GM18502 (cell line): ENCODE results near the gene ZNF224.

ENCODE experiments used
- ATAC-seq: cut with Tn5 transposase; IDR thresholded peaks from one replicate; pipeline ENCODE4 v1.9.1; 2021; ENCODE audit warnings: mild to moderate bottlenecking; ENCODE audit not compliant: unreplicated experiment, poor library complexity

The ZNF224 gene

DNA sequence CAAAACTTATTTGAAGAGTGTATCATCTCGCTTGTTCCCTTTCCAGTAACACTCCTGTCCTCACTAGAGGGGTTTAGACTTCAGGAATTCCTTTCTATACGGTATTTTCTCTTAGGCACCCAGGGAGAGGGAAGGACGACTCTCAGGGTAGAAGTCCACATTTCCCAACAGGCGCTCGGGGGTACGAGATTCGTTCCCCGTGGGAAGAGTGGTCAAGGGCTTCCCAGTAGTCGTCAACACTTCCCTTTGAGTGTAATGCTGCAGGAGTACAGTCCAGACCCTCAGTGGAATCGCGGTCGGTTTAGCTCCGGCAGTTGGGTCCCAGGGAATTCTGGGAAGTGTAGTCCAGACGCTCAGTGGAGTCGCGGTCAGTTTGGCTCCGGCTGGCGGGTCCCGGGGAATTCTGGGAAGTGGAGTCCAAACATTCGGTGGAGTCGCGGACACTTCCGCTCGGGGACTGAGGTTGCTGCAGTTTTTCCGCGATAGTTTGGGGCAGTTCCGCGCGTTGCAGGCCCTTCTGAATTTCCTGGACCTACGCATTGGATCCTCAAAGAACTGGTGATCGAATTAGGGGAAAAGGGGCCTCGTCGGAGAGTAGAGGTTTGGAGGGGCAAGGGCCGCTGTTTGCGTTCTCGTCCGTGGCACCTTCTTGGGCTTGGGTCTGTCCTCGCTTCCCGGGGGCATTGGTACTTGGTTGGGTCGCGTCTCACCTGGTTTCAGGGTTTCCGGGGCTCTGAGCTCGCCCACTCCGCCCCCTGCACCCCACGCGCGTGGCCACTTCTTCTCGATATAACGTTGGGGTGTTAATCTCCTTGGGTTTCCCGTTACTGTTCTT is at the start of gene ZNF224:
Gene ZNF224 (plus strand): TSS at position 431 of the 835 bp plus-strand sequence. CDS start 3,513 bp downstream, outside the sequence.
- peak; percentile 86 for ATAC-seq

DNA sequence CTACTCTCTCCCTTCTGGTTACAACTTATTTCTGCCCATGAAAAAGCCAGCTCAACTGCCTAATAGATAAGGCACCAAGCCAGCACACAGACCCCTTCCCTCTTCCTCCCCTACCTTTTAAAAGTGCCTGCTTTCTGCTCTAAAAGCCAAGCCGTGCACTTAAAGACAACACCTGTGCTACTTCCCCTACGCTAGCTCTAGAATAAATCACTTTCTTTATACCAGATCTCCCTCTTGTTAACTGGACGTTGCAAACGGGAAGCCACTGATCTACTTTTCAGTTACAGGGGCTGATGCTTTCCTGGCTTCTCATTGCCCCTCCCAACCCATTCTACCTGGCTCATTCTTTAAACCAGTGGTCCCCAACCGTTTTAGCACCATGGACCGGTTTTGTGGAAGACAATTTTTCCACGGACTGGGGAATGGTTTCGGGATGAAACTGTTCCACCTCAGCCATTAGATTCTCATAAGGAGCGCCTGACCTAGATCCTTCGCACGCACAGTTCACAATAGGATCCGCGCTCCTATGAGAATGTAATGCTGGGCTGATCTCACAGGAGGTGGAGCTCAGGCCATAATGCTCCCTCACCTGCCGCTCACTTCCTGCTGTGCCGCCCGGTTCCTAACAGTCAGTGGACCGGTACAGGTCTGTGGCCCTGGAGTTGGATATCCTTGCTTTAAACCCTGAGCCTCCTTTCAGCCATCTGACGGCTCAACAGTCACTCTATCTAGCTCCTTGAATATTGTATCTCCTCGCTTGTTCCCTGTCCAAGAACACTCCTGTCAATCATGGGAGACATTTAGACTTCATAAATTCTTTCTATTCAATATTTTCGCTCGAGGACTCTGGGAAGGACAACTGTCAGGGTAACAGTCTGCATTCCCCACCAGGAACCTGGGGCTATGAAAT is 43.2 kb upstream of the ZNF224 start:
- ATAC-seq = peak; percentile 40

DNA sequence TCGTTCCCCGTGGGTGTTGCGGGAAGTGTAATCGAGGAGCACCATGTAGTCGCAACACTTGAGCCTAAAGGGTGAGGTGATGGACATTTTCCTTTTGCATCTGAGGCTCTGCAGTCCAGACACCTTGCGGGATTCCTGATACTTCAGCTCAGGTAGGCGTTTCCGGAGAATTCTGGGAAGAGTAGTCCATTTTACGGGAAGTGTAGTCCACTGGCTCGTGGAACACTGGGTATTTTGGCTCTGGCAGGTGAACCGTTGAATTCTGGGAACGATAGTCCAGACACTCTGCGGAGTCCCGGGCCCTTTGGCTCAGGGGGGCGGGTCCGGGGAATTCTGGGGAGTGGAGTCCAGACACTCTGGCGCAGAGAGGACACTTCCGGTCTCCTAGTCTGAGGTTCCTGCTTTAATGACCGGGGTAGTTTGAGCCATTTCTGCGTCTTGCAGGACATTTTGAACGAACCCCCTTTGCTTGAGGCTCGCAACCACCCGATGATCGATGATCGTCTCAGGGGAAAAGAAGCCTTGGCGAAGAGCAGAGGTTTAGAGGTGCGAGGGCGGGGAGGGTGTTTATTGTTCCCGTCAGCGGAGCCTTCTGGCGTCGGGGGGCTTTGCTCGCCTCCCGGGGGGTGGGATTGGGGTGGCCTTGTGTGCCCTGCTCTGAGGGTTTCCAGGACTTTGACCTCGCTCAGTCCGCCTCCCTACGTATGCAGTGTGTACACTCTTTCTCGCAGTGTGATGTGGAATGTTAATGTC is 42.3 kb upstream of the ZNF224 start, which contains the start of gene ZNF223:
Gene ZNF223 (plus strand): TSS at position 387 of the 753 bp plus-strand sequence. CDS start 3,141 bp downstream, outside the sequence.
- peak; percentile 83 for ATAC-seq

DNA sequence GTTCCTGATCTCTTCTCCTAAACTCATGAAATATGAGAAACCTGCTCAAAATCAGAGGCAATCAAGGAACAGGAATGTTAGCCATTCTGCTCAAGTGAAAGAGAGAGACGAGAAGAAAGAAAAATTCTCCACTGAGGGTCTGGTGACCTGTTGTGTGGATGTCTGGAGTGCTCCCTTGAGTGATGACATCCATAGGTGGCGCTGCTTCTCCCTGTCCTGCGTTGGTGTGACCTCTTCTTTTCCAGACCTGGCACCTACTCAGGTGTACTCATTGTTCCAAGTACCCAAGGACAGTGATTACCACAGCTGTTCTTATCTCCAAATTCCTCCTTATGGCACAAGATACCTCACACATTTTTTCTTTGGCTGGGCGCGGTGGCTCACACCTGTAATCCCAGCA is 38.3 kb upstream of the ZNF224 start:
- no peak for ATAC-seq

DNA sequence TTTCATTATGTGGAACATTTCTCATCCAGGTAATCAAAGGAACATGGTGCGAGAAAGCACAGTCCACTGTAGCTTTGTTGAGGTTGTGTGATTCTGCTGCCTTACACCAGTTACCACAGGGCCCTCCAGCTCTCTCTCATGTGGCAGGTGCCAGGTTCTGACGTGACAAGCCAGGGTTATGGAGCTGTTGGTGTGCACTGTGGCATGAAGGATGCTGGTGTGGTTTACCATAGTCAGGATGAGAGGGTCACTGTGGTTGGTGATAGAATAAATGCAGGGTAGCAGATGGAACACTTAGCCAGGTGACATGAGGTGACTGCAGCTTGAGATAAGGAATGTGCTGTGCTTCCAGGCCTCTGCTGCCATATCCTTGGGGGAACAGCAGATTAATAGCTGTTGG is 34.9 kb upstream of the ZNF224 start:
- no peak for ATAC-seq

DNA sequence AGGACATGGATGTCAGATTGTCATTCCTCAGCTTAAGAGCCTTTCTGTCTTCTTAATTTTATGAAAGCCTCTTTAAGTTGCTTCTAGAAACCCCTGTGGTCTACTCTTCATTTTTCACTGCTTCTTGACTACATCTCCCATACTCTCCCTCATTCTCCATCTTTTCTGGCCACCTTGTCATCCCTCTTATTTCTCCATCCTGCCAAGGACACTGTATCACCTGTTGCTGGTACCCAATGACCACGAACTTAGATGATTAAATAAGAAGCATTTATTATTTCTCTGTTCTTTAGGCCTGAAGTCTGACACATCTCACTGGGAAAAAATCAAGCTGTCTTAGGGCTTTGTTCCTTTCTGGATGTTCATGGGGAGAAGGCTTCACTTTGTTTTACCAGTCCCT is 33.1 kb upstream of the ZNF224 start:
- ATAC-seq = no peak

DNA sequence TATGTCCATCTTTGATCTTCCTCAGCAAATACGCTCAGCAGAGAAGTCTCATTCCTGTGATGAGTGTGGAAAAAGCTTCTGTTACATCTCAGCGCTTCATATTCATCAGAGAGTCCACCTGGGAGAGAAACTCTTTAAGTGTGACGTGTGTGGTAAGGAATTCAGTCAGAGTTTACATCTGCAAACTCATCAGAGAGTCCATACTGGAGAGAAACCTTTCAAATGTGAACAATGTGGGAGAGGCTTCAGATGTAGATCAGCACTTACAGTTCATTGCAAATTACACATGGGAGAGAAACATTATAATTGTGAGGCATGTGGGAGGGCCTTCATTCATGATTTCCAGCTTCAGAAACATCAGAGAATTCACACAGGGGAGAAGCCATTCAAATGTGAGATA is 27.9 kb upstream of the ZNF224 start:
- no peak for ATAC-seq

DNA sequence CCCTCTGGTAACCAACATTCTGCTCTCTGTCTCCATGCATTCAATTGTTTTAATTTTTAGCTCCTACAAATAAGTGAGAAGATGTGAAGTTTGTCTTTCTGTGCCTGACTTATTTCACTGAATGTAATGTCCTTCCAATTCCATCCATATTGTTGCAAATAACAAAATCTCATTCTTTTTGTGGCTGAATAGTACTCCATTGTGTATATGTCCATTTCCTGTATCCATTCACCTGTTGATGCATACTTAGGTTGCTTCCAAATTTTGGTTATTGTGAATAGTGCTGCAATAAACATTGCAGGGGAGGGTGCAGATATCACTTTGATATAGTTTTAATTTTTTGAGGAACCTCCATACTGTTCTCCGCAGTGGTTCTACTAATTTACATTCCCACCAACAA is 24.7 kb upstream of the ZNF224 start:
- ATAC-seq = no peak

DNA sequence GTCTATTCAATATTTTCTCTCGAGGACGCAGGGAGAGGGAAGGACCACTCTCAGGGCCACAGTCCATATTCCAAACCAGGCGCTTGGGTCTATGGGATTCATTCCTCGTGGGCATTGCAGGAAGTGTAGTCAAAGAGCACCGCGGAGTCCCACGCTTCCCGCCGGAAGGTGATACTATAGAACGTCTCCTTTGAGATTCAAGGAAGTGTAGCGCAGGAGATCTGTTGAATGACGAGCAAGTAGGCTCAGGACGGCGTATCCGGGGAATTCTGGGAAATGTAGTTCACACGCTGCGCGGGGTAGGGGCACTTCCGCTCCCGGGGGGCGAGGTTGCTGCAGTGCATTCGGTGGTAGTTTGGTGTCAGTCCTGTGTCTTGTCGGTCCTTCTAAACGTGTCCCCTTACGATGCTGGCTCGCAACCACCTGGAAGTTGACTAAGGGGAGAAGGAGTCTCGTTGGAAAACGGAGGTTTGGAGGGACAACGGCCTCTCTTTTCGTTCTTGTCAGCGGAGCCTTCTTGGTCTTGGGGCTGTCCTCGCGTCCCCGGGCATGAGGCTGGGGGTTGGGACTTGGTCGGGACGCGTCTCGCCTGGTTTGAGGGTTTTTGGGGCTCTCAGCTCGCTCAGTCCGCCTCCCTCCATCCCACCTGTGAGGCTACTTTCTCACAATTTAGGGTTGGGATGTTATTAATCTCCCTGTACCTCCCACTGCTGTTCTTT is 22.2 kb upstream of the ZNF224 start, which contains the start of gene ZNF284:
Gene ZNF284 (plus strand): TSS at position 336 of the 719 bp plus-strand sequence. CDS start 4,231 bp downstream, outside the sequence.
- peak; percentile 95 for ATAC-seq

DNA sequence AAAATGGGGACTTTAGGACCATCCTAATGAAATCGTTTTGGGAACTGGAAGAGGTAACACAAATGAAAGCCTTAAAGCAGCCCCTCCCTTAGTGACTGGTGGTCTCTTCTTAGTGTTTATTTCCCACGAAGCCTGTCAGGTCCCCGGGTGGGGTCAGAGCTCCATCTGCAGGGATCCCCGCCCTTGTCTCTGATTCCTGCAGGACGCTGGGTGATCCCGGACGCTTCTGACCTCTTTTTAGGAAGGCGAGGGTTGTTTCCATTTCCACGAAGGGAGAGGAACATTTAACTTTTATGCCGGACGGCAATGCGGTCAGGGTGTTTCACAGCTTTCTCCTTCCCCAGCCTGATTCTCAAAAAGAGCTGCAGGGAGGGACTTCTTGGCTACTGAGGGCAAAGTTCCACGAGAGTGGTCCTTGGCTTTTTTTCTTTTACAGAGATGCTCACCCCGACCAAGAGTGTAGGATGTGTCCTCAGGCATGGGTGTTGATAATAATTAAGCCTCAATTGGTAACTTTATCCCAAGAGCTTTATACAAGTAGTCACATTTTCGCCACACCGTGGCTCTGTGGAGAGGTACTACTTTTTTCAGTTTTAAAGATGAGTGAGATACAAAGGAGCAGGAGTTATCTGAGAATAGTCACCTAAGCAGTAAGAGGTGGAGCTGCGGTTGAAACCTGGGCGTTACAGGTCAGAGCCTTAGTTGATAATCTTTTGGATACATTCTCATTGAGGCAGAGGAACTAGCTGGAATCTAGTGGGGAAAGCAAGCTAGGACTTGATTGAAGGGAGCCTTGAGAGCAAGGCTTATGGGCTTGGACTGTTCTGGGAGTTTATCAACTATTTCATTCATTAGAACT is 21.4 kb upstream of the ZNF224 start:
- peak; percentile 12 for ATAC-seq

DNA sequence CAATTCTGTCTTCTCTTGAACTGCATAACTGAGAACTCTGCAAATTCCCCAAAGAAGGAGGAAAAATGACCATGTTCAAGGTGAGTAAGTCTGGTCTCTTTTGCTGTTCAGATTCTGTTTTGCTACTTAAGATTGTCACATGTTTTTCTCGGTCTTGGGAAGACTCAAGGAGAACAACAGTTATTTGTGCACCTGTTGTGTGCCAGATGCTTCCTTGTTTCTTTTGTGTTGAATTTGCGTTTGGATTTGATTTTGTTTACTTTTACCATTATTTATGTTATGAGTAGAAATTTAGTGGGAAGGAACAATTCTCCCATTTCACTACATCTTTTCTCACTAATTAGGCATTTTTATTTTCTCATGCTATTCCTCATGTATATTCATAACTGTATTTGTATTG is 17.8 kb upstream of the ZNF224 start:
- no peak for ATAC-seq

DNA sequence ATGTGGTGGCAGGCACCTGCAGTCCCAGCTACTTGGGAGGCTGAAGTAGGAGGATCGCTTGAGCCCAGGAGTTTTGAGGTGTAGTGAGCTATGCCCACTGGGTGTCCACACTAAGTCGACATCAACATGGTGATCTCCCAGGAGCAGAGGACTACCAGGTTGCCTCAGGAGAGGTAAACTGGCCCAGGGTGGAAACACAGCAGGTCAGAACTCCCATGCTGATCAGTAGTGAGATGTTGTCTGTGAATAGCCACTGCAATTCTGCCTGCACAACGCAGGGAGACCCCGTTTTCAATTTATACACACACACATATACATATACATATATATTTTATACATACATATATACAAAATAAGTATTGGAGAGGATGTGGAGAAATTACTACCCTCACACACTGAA is 2.1 kb upstream of the ZNF224 start:
- no peak for ATAC-seq

DNA sequence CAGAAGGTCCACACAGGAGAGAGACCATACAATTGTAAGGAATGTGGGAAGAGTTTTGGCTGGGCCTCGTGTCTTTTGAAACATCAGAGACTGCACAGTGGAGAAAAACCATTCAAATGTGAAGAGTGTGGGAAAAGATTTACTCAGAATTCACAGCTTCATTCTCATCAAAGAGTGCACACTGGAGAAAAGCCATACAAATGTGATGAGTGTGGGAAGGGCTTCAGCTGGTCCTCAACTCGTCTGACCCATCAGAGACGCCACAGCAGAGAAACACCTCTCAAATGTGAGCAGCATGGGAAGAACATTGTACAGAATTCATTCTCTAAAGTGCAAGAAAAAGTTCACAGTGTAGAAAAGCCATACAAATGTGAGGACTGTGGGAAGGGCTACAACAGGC is 13.6 kb downstream of the ZNF224 start:
- no peak for ATAC-seq

DNA sequence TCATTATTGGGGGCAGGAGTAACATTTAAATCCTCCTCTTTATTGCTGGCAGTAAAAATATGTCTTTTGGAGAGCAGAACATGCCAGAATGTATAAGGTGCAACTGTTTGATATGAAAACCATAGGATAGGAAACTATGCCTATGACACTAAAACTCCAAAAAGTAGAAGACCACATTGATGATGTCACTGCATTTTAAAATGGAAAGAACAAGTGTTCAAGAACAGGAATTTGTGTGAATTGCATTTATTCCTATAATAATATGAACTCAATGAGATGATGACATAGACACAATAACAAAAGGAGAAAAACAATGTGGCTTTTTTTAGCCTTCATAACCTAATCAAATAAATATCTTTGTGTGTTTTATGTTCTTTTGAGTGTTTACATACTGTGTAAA is 15.3 kb downstream of the ZNF224 start:
- no peak for ATAC-seq

DNA sequence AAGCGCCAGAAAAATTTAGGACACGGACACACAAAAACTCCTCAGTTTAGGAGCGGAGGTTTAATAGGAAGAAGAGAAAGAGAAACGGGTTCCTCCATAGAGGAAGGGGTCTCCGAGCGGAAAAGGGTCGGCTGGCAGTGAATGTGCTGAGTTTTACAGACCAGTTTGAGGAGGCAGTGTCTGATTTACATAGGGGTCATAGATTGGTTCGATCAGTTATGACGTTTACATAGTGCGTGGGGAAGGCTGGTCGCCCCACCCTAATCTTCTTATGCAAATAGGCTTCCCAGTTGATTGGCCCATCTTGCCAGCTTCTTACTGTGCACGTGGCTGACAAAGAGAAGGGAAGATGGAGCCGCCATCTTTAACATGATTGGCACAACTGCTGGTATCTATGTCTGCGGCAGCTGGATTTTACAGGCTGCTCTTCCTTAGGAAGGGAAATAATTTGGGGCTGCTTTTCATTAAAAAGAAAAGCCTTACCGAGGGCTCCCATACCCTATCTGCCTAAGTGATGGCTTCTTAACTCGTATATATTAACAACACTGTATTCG is 17.8 kb downstream of the ZNF224 start:
- ATAC-seq = no peak

DNA sequence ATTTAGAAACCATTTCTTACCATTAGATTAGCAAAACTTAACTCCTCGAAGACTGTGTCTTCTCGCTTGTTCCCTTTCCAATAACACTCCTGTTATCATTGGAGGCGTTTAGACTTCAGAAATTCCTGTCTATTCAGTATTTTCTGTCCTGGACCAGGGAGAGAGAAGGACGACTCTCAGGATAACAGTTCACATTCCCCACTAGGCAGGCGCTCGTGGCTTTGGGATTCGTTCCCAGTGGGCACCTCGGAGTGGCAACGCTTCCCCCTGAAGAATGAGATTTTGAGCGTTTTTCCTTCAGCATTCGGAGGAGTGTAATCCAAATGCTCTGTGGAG is 18.6 kb downstream of the ZNF224 start:
- ATAC-seq = no peak

DNA sequence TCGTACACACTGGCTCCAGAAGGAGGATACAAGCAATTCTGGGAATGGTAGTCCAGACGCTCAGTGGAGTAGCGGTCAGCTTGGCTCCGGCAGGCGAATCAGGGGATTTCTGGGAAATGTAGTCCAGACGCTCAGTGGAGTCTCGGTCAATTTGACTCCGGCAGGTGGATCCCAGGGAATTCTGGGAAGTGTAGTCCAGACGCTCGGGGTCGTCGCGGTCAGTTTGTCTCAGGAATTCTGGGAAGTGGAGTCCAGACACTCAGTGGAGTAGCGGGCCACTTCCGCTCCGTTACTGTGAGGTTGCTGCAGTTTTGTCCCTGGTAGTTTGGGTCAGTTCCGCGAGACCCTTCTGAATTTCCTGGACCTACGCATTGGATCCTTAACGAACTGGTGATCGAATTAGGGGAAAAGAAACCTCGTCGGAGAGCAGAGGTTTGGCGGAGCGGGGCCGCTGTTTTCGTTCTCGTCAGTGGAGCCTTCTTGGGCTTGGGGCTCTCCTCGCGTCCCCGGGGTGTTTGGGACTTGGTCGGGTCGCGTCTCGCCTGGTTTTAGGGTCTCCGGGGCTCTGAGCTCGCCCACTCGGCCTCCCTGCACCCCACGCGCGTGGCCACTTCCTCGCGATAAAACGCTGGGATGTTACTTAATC is 19.1 kb downstream of the ZNF224 start, which contains the start of gene ZNF225:
Gene ZNF225 (plus strand): TSS at position 262 of the 646 bp plus-strand sequence. CDS start 2,429 bp downstream, outside the sequence.
- peak; percentile 82 for ATAC-seq
